ENCODE results near the gene BCAS1.

- TF ChIP-seq CTCF (IDR thresholded peaks at IDR 0.05; ENCODE audit: low read depth, low read length) (no peak), EZH2phosphoT487 (IDR thresholded peaks at IDR 0.05; ENCODE audit: low read depth) (no peak)
Measured at GRCh38 chr20:54019585-54019984, 50.8 kb downstream of the BCAS1 start.

All from OCI-LY3 (cell line).